LoVo (cell line): ENCODE data around the gene SPATA33.
A peak's percentile ranks its signal among the peaks of the same experiment; 100 is the strongest.
"Not testable (repeated sequence)": the region's sequence is repeated elsewhere in the genome, so short reads cannot be mapped to it uniquely, and the experiment has no call there.

ENCODE experiments used
- DNase-seq: peaks from one replicate; pipeline ENCODE4 v3.0.0-alpha.2; 2016; ENCODE audit warnings: low spot score

The SPATA33 gene

DNA sequence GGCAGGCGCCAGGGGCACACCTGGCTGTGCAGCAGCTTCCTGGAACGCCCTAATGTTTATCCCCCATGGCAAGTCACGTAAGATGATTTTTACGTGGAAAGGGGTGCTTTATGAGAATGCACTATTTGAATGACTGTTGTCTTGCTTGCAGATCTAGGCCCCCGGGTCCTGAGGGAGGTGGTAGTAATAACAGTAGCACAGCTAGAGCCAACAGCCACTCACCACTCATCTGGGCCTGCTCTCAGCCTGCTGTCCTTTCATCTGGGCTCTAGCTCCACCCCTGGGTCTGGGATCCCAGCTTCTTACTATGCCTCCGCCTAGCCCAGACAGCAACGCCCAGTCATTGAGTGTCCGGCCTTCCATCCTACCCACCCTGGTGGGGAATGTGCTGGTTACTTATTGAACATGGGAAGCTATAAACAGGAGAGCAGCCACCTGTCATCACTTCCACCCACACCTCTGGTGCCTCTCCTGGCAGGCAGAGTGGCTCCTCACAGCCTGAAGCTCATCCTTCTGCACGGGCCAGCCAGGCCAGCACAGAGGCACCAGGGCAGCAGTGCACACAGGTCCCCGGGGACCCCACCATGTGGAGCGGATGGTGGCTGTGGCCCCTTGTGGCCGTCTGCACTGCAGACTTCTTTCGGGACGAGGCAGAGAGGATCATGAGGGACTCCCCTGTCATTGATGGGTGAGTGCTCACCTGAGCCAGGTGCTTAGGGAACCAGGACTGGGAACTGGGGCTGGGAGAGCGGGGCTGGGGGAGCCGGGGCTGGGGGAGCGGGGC lies 27.6 kb upstream of the SPATA33 start:
- no peak for DNase-seq

DNA sequence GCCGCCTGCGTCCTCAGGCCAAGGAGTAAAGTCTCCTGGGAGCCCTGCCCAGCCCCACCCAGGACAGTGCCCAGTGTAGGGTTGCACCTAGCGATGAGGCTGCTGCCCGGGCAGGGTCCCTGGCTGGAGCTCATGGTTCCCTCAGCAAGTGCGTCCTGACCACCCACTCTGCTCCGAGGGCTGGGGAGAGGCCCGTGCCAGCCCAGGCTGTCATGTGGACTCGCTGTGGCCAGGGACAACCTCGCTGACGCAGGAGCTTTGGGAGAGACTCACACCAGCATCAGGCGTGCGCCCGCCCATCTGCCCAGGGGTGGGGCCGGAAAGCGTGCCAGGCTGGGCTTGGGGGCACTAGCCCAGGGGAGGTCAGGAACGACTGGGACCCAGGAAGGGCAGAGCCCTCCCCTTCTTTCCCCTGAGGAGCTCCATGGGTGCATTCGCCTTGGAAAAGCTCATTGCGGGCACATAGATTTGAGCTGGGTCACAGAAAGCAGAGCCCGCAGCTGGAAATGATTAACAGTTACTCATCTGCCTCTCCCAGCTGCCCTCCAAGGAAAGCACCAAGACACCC lies 24.5 kb upstream of the SPATA33 start:
- peak; percentile 36 for DNase-seq

DNA sequence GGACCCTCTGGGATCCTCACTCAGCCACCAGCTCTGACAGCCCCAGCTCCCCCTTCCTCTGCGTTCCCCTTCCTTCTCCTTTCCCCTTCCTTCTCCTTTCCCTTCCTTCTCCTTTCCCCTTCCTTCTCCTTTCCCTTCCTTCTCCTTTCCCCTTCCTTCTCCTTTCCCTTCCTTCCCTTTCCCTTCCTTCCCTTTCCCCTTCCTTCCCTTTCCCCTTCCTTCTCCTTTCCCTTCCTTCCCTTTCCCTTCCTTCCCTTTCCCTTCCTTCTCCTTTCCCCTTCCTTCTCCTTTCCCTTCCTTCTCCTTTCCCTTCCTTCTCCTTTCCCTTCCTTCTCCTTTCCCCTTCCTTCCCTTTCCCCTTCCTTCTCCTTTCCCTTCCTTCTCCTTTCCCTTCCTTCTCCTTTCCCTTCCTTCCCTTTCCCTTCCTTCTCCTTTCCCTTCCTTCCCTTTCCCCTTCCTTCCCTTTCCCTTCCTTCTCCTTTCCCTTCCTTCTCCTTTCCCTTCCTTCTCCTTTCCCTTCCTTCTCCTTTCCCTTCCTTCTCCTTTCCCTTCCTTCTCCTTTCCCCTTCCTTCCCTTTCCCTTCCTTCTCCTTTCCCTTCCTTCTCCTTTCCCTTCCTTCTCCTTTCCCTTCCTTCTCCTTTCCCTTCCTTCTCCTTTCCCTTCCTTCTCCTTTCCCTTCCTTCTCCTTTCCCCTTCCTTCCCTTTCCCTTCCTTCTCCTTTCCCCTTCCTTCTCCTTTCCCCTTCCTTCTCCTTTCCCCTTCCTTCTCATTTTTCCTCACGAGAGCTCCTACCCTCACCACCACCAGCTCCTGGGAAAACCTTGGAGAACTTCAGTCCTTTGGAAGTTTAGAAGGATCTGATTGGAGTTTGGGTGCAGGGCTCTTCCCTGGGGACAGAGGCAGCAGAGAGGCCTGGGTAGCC lies 22.9 kb upstream of the SPATA33 start:
- not testable (repeated sequence) for DNase-seq

DNA sequence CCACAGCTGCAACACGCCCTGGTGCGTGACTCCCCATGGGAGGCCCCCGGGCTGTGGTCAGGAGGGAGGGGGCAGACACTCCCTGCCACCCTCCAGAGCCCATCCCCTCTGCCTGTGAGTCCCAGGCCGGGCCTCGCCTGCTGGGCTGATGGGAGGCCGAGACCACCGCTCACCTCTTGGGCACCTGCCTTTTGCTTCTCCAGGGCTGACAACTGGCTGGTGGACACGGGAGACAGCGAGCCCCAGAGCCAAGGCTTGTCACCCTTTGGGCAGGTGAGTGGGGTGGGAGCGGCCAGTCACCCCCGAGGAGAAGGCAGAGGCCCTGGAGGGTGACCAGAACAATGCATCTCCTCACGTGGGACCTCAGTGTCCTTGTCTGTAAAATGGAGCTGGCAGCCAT lies 21.0 kb upstream of the SPATA33 start:
- DNase-seq, result no peak

- no peak for DNase-seq
Observed at GRCh38 chr16:89637379-89637778, 20.3 kb upstream of the SPATA33 start.

GRCh38 chr16:89638455-89638854 lies 19.2 kb upstream of the SPATA33 start:
- no peak for DNase-seq

DNA sequence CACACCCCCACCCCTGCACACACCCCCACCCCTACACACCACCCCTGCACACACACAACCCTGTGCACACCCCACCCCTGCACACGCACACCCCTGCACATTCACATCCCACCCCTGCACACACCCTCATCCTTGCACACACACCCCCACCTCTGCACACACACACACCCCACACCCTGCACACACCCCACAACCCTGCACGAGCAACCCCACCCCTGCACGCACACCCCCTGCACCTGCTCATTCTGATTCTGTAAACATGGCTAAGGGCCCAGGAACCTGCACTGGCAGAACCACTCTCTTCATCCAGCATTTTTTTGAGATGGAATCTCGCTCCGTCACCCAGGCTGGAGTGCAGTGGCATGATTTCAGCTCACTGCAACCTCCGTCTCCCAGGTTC lies 18.3 kb upstream of the SPATA33 start:
- DNase-seq, result no peak

- DNase-seq, result no peak
Observed at GRCh38 chr16:89641458-89642119, 16.0 kb upstream of the SPATA33 start.

DNA sequence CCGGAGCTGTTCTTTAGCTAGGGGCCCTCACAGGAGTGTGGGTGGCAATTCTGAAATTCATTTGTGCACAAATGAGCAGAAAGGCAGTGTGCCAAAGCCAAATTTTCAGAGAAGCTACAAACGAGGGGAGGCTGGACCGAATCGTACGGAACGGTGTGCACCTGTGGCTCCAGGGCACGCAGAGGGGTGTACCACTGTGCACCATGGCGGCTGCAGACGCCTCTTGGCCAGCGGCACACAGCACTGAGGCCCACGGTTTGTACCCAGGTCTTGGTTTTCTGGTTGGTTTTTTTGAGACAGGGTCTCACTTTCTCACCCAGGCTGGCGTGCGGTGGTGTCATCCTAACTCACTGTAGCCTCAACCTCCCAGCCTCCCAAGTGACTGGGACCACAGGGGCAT lies 15.1 kb upstream of the SPATA33 start:
- DNase-seq, result no peak

GRCh38 chr16:89643769-89644300 lies 13.8 kb upstream of the SPATA33 start:
- DNase-seq, result no peak

DNA sequence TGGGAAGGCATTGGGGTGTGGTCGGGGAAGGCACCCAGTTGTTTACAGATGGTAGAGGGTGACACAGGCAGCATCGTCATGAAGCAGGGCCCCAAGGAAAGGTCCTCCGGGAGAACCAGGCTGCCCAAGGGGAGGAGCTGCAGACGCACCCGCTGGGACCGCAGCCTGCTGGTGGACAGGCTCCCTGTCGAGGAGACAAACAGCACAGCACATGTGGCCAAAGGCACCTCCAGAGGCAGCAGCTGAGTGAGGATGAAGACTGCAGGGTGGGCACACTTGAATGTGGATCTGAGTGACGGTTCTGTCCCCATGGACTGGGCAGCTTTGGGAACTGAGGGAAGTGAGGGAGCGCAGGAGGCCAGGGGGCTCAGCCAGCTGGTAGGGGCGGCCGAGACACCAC lies 12.5 kb upstream of the SPATA33 start:
- DNase-seq, result no peak

DNA sequence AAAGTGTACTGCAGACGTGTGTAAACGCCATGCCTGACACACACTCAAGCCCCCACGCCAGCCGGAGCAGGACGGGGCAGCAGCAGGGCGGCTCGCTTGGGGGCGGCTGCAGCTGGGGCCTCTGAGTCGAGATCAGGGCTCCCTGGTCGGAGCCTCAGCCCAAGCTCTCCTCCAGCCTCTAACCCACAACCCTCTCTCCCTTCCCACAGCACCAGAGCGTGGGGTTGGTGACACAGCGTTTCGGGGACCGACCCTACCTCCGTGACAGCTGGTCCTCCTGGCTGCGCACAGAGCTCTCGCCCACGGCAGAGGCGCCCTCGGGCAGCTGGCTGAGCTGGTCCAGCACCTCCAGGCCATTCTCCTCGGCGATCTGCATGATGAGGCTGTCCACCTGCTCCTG lies 11.4 kb upstream of the SPATA33 start:
- DNase-seq, result no peak

- DNase-seq, result no peak
Observed at GRCh38 chr16:89646906-89647305, 10.7 kb upstream of the SPATA33 start.

- DNase-seq, result no peak
Observed at GRCh38 chr16:89651584-89651983, 6.1 kb upstream of the SPATA33 start.

DNA sequence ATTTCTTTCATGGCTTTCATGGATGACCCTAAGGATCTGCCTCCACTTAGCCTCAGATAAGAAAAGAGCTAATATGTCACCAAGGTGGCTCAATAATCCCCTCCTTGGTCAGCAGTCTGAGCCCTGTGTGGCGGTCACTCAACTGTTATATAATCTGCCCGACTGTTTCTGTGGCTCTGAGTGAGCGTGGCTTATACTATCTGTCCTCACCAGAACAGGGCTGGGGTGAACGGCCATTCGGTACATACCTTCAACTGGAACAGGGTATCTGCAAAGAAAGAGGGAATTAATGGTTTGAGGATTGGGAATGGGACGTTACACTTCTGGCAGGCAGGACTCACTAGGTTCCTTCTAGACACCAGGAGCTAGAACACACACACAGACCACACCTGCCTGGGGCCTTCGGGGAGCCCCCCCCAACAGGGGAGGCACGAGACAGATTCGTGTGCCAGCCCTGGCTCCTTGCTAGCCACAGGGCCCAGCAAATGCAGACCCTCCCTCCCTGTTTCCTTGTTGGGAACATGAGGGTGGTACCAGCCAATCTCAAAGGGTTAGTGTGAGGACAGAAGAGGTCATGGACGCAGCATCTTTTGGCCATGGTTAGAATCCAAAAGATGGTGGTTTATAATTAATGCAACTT lies 3.9 kb upstream of the SPATA33 start:
- DNase-seq, result no peak

GRCh38 chr16:89655062-89655643 lies 2.5 kb upstream of the SPATA33 start:
- DNase-seq, result no peak

DNA sequence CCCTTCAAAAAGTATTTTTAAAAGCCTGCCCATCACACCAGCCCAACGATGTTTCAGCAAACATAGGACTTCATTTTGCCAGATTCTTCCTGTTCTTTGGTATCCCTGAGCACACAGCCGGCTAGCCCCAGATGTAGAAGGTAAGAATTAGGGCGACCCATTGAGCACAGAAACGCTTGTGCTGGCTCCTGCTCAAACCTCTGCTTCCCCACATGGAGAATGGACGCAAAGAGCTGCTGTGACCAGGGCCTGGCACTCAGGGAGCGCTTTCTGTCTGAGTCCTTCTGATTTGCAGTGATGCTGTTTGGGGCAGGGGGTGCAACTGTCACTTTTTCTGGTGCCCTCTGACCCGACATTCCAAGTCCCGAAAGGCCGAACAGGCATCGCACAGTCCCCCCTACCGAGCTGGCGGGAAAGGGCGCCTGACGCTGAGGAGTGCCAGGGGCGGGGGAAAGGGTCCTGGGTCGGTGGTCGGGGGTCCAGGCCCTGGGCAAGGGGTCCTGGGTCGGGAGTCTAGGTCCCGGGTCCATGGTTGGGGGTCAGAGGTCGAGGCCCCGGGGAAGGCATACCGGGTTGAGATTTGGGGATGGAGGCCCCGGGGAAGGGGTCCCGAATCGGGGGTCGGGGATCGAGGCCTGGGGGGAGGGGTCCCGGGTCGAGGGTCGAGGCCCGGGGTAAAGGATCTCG lies 1.1 kb upstream of the SPATA33 start:
- DNase-seq, result no peak

DNA sequence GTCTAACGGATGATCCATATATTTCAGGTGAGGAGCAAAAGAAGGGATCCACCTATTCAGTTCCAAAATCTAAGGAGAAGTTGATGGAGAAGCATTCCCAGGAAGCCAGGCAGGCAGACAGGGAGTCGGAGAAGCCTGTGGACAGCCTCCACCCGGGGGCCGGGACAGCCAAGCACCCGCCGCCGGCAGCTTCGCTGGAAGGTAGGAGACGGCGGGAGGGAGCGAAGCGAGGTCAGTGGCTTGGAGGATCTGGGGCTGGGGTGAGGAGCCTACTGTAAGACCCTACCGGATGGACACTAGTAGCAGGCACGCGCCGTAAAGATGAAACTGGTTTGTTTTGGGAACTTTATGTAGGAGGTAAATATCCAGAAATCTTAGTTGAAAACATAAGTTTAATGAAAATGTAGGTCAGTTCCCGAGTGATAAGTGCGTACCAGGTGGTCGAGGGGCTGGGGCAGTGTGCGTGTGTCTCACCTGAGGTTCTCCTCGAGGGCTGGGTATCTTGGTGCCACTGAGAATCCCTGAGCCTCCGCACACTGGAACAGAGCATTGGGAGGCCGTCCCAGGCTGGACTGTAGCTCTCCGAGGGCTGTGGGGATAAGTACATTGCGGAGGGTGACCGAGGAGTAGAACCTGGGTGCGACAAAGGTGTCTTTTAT lies 714 bp downstream of the SPATA33 start:
- DNase-seq, result no peak

GRCh38 chr16:89660146-89660545 lies 2.5 kb downstream of the SPATA33 start:
- DNase-seq, result no peak

DNA sequence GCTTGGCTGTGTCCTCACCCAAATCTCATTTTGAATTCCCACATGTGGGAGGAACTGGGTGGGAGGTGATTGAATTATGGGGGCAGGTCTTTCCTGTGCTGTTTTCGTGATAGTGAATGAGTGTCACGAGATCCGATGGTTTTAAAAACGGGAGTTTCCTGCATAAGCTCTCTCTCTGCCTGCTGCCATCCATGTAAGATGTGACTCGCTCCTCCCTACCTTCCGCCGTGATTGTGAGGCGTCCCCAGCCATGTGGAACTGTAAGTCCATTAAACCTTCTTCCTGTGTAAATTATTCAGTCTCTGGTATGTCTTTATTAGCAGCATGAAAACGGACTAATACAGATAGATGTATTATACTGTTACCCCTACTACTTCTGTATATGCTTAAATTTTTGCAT lies 3.6 kb downstream of the SPATA33 start:
- DNase-seq, result no peak
